ENCODE measurements around the gene BAHD1.

BAHD1 gene

GRCh38 chr15:40477642-40478327 is 37.0 kb downstream of the BAHD1 start:
- H3K4me3 ChIP-seq (ENCODE audit: low read length), result no peak overlapping the region
- no peak for DNase-seq (ENCODE audit: low read depth)
- TF ChIP-seq CTCF (conservative IDR thresholded peaks at IDR 0.05; ENCODE audit: low read length), result no peak

- no peak overlapping the region for H3K4me3 ChIP-seq (ENCODE audit: low read length)
- no peak for TF ChIP-seq CTCF (conservative IDR thresholded peaks at IDR 0.05; ENCODE audit: low read length)
- DNase-seq (ENCODE audit: low read depth), result no peak
Observed at GRCh38 chr15:40479024-40479423, 38.3 kb downstream of the BAHD1 start.

- peak; percentile 23 for DNase-seq (ENCODE audit: low read depth)
- TF ChIP-seq CTCF (conservative IDR thresholded peaks at IDR 0.05; ENCODE audit: low read length), result no peak
- no peak overlapping the region for H3K4me3 ChIP-seq (ENCODE audit: low read length)
Observed at GRCh38 chr15:40481341-40482074, 40.8 kb downstream of the BAHD1 start.

- no peak for DNase-seq (ENCODE audit: low read depth)
- no peak overlapping the region for H3K4me3 ChIP-seq (ENCODE audit: low read length)
- no peak for TF ChIP-seq CTCF (conservative IDR thresholded peaks at IDR 0.05; ENCODE audit: low read length)
Observed at GRCh38 chr15:40483919-40484318, 43.2 kb downstream of the BAHD1 start.

GRCh38 chr15:40486066-40486770 is 45.5 kb downstream of the BAHD1 start:
- no peak for TF ChIP-seq CTCF (conservative IDR thresholded peaks at IDR 0.05; ENCODE audit: low read length)
- no peak for DNase-seq (ENCODE audit: low read depth)
- no peak overlapping the region for H3K4me3 ChIP-seq (ENCODE audit: low read length)

GRCh38 chr15:40487816-40488682 is 47.3 kb downstream of the BAHD1 start:
- no peak for TF ChIP-seq CTCF (conservative IDR thresholded peaks at IDR 0.05; ENCODE audit: low read length)
- no peak for DNase-seq (ENCODE audit: low read depth)
- no peak overlapping the region for H3K4me3 ChIP-seq (ENCODE audit: low read length)

Measured in AG10803 (cell line).